Stimulated activated CD4-positive, alpha-beta T cell treated with anti-CD3 and anti-CD28 coated beads, Interleukin-15, amount 100 ng/mL, for 24 hours (primary cell): ENCODE results near the gene PCED1B.

Experiments
- DNase-seq: peaks from one replicate; pipeline ENCODE4 v3.0.0-alpha.2; 2020

PCED1B gene

DNA sequence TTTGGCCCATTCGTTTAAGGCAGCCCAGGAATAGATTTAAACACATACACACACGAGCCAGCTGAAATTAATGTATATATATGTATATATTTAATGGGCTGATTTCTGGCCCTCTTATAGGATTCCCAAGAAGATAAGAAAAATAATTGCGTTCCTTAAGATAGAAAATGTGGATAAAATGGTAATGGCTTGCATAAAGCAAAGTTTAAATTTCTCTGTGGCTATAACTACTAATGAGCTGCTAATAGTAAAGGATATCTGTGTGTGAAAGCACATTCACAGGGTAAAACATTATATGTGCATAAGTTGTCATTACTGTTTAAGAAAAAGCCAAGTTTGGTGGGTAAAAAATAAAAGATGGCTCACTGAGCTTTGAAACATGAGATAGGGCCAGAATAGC, 134.0 kb downstream of the PCED1B start:
- DNase-seq = no peak

DNA sequence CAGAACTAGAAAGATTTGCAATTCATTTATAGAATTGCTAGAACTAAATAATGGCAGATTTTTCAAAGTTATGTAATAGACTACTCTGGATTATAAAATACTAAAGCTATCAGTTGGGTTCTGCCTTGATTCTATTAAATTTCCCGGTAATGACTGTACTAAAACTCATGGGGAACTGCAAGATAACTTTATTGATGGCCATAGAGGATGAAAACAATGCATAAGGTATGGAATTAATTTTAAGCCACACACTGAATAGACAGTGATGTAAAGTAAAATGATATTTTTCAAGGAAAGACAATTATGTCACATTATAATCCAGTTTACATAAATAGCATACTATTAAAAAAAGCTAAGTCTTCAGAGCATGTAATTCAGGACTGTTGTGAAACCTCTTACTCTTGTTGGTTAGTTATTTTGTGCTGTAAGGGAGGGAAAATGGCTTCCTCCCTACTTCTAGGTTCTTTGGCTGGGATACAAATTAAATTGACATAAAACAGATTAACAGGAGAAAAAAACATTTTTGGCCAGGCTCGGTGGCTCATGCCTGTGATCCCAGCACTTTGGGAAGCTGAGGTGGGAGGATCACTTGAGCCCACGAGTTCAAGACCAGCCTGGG, 134.7 kb downstream of the PCED1B start:
- DNase-seq = no peak

DNA sequence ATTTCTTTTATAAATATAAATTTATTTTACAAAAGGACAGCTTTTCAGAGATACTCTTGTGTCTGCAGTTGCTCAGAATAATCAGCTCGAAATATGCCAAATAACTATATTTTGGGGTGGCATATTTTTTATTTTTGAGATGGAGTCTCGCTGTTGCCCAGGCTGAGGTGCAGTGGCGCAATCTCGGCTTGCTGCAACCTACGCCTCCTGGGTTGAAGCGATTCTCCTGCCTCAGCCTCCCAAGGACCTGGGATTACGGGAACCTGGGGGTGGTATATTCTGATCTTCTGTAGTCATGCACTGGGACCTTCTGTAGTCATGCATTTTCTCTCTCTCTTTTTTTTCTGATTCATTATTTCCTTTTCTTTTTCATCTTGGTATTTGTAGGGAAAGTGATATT, 135.3 kb downstream of the PCED1B start:
- peak; percentile 75 for DNase-seq

DNA sequence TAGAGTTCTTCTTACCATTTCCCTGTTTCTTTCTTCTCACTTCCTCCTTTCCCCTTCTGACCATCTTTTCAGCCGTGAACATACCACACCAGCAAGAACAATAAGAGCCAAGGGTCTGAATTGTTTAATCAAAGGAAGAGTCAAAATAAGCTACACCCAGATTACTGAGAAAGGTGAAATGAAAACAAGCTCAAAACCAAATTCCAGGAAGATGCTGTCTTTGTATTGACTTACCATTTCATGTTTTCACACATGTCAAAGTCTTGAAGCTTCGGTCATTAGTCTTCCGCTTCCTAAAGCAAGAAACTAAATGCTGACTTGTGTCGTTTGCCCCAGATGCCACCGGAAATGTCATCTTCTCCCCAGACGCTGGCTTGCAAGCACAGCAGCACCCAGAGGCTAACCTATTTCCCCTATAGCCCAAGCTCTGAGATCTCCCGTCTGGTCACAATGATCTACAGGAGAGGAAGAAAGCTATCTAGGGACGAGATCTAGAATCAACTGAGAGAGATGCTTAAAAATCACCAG, 136.8 kb downstream of the PCED1B start:
- DNase-seq = peak; percentile 76

DNA sequence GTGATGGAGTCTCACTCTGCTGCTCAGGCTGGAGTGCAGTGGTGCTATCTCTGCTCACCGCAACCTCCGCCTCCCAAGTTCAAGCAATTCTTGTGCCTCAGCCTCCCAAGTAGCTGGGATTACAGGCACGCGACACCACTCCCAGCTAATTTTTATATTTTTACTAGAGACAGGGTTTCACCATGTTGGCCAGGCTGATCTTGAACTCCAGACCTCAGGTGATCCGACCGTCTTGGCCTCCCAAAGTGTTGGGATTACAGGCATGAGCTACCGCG, 138.1 kb downstream of the PCED1B start:
- DNase-seq = peak; percentile 55

DNA sequence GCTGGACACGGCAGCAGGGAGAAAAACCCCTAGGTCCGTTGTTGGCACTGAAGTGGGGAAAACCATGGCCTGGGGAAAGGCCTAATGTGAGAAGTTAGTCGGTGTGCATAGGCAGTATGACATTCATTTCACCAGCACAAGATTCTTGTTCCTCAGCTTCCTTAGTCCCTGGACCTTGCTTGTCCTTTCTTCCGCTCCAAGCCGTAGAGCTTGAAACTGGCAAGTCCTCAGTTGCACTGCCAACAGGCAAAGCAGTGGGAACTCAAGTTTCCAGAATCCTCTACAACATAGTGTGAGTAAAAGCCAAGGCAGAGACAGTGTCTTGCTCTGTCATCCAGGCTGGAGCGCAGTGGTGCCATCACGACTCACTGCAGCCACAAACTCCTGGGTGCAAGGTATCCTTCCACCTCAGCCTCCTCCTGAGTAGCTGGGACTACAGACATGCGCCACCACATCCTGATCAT, 138.8 kb downstream of the PCED1B start:
- peak; percentile 62 for DNase-seq

DNA sequence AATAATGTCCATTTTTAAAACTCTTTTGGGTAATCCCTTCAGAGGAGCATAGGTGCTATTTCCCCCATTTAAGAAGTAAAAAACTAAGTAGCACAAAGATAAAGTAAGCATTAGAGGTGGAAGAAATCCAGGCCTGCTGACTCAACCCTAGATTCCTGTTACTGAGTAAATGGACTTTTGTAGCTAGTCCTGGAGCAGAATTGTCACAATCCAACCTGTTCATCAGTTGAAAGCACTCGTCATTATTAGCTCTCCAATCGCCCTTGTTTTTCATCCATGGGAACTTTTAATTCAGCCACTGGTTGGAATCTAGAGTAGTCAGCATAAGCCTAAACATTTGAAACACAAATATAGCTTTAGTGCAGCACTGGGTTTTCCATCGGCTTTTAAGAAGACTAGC, 139.8 kb downstream of the PCED1B start:
- DNase-seq = no peak

DNA sequence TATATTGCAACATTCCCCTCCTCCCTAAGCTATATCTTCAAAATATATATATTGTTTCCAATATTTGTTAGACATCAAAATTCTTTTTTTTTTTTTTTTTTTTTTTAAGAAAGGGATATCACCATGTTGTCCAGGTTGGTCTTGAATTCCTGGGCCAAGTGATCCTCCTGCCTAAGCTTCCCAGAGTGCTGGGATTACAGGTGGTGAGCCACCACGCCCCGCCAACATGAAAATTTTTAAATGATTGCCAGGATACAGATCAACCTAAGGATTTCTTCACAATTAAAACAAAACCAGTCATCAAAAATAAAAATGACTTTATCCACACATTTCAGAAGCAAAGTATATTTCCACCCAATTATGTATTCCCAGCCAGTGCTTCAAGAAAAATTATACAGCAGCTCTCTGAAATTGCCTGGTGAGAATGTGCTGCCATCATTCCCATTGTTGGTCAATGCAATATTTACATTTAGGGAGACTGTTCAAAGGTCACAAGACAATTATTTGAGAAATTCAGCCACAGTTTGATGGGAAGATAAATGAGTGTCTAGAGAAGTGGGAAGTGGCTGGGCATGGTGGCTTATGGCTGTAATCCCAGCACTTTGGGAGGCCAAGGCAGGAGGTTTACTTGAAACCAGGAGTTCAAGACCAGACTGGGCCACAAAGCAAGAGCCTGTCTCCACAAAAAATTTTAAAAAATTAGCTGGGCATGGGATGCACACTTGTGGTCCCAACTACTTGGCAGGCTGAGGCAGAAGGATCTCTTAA, 142.0 kb downstream of the PCED1B start:
- no peak for DNase-seq

DNA sequence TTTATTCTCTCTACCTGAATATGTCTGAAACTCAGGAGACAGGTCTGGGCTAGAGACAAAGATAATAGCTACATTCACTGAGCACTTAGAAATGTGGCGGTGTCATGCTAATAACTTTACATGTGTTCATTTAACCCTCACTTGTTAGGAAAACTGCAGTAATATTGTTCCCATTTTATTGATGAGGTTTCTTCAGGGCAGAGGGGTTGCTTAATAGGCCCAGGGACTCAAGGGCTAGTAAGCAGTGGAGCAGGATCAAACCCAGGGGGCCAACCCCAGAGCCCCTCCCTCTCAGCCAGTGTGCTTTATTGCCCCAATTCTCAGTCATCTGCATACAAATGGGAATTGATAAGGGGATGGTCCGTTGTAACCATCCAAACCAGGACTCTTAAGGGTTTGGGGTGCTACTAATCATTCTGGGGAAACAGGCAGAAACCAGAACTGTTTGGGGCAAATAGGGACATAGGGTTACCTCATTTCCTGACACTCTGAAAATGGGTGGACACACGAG, 143.2 kb downstream of the PCED1B start:
- no peak for DNase-seq

DNA sequence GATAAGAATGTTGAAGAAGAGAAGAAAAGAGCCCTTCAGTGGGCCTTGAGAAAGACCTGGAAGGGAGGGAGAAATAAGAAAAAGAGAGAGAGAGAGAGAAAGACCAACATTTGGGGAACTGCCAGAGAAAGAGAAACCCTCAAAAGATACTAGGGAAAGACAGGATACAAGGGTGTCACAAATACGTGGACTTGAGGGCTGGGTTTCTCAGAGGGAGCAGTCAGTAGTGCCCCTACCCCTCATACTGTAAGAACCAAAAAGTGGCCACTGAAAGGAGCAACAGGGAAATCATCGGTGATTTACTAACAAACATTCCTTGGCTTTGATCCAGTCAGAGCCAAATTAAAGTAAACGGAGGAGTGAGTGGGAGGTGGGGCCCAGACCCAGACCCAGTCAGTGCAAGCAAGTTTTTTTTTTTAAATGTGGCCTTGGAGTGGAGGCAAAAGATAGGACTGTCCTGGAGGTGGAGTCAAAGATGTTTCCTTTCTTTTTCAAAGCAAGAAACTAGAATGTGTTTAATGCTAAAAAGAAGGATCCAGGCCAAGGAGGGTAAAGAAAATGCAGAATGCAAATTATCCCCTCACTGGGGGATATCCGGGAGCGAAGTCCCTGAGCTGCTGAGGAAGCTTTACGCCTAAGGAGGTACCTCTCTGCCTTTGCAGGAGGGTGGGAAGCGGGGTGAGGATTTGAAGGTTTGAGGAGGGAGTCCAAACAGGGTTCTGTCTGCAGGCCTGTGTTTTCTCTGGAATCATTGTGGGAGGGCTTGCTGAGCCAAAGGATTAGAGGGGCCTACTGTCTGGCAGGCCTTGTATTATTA, 143.8 kb downstream of the PCED1B start:
- no peak for DNase-seq

DNA sequence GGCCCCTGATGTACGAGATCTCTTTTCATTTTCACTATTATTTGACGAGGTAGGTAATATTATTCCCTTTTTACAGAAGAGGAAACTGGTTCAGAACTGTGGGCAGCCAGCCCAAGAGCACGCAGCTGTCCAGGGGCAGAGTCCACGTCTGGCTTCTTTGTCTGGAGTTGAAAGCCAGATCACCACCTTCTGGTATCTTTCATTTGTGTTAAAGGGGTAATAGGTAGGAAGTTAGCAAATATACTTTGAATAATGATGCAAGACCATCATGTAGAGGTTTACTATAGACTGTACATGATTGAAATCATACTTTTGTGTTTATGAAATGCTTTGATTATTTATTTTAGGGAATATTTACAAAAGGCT, 144.4 kb downstream of the PCED1B start:
- DNase-seq = no peak

DNA sequence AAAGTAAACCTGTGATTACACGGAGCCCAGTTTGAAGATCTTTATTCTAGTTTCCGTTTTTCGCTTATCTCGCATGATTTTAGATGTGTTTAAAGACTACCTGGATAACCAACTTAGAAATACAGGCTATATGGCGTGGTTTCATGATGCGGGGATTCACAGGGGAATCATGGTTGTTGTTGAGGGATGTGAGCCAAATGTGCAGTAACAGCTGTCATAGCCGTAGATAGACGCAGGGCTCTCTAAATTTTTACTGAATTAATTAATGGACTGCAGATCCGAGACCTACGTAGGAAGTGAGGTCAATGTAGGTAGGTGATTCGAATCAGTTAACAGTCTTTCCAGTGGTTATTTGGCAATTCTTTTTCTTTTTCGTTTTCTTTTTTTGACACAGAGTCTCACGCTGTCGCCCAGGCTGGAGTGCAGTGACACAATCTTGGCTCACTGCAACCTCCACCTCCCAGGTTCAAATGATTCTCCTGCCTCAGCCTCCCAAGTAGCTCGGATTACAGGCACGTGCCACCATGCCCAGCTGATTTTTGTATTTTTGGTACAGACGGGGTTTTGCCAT, 145.2 kb downstream of the PCED1B start:
- DNase-seq = no peak

DNA sequence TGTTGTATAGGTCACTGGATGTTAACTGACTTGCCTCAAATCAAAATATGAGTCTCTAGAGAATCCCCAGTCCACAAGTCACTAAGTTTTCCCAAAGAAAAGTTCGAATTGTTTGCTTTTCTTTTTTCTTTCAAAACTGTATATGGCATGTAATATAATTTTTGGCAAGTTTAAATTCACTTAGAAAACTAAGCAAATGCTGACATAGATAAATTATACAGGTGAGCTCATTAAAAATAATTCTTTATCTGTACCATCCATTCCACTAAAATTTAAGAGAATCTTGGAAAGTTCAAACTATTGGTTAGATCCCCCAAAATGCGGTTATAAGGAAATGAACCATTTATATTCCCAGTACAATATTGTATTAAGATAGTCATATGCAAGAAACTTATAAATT, 145.9 kb downstream of the PCED1B start:
- DNase-seq = no peak

DNA sequence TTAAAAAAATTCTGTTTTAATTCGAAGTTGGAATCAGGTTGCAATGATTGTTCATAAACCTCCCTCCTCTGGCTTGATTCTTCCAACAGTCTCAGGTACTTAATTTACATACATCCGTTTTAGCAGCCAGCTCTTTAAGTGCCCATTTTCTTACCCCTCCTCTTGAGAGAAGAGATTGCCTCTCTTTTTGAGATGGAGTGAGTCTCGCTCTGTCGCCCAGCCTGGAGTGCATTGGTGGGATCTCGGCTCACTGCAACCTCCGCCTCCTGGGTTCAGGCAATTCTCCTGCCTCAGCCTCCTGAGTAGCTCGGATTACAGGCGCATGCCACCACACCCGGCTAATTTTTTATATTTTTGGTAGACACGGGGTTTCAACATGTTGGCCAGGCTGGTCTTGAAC, 146.8 kb downstream of the PCED1B start:
- no peak for DNase-seq

DNA sequence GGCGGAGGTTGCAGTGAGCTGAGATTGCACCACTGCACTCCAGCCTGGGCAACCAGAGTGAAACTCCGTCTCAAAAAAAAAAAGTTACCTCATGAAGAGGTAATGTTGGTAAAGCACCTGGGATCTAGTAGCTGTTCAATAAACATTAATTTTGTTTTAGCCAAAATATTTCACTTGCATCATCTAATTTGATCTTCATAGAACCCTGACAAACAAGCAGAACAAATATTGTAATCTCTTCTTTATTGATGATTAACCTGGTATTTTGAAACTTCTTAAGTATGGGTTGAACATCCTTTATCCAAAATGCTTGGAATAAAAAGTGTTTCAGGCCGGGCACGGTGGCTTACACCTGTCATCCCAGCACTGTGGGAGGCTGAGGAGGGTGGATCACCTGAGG, 149.4 kb downstream of the PCED1B start:
- DNase-seq = no peak

DNA sequence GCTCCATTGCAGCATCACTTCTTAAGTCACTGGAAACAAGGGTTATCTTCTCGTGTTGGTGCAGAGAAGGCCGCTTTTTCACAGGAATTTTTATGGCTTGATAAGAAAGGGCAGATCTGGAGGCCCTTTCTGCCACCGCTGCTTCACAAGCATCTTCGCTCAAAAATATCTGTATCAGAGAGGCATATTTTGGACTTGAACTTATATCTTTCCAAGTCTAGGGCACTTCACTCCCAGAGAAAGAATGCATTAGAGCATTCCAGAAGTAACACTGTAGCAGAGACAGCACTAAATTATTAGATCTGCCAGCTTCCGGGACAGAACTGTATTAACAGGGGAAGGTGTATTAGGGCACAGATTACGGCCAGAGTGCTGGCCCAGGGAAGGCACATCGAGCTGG, 152.0 kb downstream of the PCED1B start:
- DNase-seq = no peak

DNA sequence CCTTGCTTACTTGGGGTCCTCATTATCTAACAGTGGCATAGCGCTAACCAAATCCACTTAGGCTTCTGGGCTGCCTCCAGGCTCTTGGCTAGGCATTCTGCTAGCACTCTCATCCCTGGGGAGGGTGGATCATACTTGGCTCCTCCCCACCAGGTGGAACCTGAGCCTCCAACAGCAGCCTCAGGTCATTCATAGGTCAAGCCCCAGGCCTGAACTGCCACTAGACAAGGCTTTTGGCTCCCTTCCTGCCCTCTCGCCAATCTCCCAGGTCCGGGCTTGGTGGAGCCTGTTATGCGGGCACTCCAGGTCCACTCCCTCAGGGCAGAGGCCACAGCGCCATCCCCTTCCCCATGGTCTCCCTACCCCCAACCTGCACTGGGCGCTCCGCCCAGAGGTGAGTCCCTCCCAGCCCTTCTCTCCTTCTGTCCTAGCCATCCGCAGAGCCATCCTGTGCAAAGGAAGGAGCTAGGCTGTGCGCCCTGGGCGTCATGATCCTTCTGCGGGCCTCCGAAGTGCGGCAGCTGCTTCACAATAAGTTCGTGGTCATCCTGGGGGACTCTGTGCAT, 155.2 kb downstream of the PCED1B start:
- DNase-seq = no peak

DNA sequence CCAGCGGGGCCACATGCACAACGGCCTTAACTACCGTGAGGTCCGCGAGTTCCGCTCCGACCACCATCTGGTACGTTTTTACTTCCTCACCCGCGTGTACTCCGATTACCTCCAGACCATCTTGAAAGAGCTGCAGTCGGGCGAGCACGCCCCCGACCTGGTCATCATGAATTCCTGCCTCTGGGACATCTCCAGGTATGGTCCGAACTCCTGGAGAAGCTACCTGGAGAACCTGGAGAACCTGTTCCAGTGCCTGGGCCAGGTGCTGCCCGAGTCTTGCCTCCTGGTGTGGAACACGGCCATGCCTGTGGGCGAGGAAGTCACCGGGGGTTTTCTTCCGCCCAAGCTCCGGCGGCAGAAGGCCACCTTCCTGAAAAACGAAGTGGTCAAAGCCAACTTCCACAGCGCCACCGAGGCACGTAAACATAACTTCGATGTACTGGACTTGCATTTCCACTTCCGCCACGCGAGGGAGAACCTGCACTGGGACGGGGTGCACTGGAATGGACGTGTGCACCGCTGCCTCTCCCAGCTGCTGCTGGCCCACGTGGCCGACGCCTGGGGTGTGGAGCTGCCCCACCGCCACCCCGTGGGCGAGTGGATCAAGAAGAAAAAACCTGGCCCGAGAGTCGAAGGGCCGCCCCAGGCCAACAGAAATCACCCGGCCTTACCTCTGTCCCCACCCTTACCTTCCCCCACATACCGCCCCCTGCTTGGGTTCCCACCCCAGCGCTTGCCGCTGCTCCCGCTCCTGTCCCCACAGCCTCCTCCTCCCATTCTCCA, 156.0 kb downstream of the PCED1B start:
- DNase-seq = no peak

DNA sequence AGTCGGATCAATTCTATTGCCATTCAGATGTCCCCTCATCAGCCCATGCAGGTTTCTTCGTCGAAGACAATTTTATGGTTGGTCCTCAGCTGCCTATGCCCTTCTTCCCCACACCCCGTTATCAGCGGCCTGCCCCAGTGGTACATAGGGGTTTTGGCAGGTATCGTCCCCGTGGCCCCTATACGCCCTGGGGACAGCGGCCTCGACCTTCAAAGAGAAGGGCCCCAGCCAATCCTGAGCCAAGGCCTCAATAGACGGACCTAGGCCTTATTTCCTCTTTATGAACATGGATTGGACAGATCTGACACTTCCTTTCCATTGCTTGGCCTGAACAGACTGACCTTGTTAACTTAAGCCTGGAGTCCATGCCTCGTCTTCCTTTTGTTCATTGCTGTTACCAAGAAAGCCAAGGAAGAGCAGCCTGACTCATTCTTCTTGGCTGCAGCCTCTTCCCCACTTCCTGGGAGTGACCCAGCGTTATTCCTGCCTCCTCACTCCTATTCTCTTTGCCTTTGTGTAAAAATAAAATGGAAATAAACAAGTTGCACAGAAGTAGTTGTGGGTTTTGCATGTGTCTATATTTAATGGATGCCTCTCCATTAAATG, 156.8 kb downstream of the PCED1B start:
- no peak for DNase-seq

DNA sequence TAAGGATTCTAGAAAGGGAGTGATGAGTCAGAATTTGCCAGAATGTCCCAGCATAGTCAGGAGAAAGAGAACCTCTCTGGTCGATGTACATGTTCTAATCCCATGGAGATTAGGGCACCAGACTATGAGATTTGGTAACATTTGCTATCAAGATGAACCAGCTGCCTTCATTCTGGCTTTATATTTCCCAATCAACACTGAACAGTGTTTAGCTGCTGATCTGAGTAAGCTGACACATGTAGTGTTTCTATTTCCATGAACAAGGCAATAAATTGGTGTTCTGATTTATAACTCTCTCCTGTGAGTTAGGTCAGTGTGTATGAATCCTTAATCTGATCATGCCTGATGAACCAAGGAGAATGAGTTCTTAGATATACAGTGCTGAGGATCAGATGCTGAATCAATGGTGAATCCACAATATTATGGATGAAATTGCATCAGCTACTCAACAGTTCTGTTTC, 158.4 kb downstream of the PCED1B start:
- DNase-seq = no peak

DNA sequence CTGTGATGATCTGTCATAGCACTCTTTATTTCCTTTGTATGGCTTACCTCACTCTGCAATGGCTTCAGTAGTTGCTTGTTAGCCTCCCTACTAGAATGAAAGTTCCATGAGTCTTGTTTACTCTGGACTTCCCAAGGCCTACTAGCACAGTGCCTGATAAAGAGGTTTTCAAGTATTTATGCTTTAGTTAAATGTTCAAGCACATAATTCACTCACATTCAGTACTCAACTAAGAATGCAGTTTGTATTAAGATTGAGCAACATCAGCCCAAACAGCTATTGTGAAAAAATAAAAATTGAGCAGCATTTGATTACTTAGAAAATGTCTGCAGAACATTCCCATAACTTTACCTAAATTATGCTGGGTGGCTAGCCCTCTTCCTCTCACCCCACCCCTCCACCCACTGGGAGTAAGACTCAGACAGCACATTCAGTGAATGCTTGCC, 159.3 kb downstream of the PCED1B start:
- DNase-seq = no peak

DNA sequence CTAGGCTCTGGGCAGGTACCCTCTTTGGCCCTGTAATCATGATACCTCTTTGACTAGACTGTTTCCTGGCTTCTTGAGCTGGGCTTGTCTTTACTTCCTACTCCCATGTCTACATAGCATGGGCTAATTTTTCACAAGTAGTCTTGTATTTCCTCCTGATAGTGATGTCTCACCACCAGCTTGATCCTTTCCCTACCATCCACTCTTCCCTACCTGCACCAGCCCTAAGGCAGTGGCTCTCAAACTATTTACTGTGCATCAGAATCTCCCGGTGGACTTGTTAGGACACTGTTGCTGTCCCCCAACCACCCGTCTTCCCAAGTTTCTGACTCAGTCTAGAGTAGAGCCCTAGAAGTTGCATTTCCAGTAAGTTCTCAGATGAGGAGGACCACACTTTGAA, 163.0 kb downstream of the PCED1B start:
- DNase-seq = no peak
